GM21526 (cell line): ENCODE measurements around the gene CCDC32.

ENCODE experiments used
- ATAC-seq: cut with Tn5 transposase; IDR thresholded peaks from one replicate; pipeline ENCODE4 v1.9.1; 2021; ENCODE audit warnings: moderate library complexity; ENCODE audit not compliant: unreplicated experiment, low FRiP score

Gene CCDC32

GRCh38 chr15:40525855-40526254, 39.0 kb downstream of the CCDC32 start:
- ATAC-seq = no peak

DNA sequence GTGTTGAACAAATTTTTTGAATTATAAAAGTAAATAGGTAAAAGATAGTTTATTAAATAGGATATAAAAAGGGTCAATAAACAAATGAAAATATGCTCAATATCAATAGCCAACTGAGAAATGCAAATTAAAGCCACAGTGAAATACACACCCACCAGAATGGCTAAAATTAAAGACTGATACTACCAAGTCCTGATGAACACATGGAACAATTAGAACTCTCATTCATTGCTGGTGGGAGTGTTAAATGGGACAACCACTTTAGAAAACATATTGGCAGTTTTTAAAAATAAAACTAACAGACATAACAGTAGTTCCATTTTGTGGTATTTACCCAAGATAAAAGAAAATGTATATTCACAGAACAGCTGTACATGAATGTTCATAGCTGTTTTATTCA, 41.2 kb downstream of the CCDC32 start:
- no peak for ATAC-seq

GRCh38 chr15:40516322-40516721, 48.5 kb downstream of the CCDC32 start:
- no peak for ATAC-seq

DNA sequence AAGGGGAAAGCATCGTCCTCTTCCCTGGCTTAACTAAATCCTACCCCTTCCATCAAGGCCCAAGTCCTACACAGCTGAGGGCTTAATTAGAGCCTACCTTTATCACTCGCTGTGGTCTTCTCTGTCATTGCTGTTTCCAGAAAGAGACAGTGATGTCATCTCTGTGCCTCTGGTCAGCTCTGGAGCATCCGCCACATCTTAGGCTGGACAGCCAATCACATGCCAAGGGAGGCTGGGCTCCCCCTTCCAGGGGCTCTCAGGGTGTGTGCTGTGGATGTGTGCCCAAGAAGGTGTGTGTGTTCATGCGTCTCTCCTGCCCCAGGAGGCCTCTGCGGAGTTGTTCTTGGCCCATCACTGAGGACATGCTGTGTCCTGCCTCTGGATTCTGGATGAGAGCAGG, 51.2 kb downstream of the CCDC32 start:
- no peak for ATAC-seq

DNA sequence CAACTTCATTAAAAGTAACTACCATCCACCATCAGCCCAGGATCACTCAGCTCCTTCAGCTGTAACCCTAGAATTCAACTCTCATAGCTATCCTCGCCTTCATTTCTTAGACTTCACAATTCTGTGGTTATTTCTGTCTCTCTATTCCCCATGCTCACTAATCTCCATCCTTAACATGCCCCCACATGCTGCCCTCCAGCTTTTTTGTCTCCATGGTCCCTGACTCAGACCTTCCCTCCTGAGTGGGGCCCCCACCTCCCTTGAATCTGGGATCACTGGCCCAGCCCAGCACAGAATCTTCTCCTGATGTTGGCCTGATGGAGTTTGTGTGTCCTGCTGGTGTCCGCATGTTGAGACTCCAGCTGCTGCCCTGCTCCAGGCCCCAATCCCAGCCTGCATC, 52.4 kb downstream of the CCDC32 start:
- no peak for ATAC-seq

GRCh38 chr15:40511472-40512133, 53.2 kb downstream of the CCDC32 start:
- ATAC-seq = no peak

DNA sequence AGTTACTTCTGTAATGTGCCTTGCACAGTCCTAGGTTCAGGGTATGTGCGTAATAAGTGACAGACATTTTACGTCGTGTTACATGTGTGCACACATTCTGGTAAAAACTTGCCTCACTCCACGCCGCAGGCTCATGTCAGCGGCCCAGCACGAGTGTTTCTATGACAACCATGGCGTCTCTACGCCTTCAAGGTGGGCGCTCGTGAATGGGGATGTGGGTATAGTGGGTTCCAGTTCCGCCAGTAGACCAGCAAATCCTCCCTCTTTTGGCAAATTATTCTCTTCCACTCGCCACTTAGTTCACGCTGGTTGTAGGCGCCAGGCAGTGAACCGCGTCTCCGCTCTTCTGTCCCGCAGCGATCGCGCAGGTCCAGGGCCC, 53.8 kb downstream of the CCDC32 start:
- no peak for ATAC-seq

DNA sequence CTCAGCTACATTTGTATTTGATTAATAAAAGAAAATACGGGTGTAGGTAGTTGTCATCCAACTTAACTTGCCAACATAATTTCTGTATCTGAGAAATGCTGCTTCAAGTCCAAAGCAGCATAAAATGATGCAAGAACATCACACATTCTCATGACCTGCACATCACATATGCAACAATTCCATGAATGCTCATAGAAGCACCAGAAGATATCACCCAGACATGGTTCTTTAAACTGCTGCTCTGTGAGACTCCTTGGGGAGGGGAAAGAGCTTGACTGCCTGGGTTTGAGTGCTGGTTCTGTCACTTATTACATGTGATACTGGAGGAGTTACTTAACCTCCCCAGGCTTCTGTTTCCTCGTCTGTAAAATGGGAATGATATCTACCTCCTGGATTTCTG, 54.6 kb downstream of the CCDC32 start:
- ATAC-seq = no peak

DNA sequence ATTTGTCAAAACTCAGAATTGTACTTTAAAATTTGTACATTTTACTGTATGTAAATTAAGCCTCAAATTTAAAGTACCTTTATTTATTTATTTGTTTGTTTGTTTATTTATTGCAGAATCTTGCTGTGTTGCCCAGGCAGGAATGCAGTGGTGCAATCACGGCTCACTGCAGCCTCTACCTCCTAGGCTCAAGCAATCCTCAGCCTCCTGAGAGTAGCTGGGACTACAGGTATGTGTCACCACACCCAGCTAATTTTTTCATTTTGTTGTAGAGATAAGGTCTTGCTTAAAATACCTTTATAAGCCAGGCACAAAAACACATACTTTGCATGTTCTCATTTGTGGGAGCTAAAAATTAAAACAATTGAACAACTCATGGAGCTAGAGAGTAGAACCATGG, 56.6 kb downstream of the CCDC32 start:
- ATAC-seq = no peak

- ATAC-seq = no peak
Observed at GRCh38 chr15:40506964-40507571, 57.8 kb downstream of the CCDC32 start.
